Heart right ventricle (tissue), 16 donors: Measurements from ENCODE around the gene FGF21. TPM values are rescaled to one million over a fixed set of nuclear protein-coding genes. Genes with fewer than 3 reads are reported as not detected.
A peak's percentile ranks its signal among the peaks of the same experiment; 100 is the strongest.

ENCODE experiments used
- ATAC-seq, 8 donors: fragments of 200-7000 bp; cut with Tn5 transposase; one replicate each; pipeline ENCODE4 v1.9.1; 2020; ENCODE audit warnings: mild to moderate bottlenecking in 8 of 8, moderate library complexity in 8 of 8, moderate number of reproducible peaks in 1 of 8
- DNase-seq, 2 donors: peaks; one replicate each; pipeline ENCODE4 v3.0.0-alpha.2; 2020
- H3K27ac ChIP-seq, 10 donors: fragments of 200-600 bp; sonication (generic) in 2 of 10; one replicate each; pipeline versions ENCODE4 v1.5.0 to v1.8.0; 2020 to 2022; ENCODE audit warnings: mild to moderate bottlenecking in 3 of 10
- H3K27me3 ChIP-seq, 7 donors: fragments of 200-600 bp; one replicate each; pipeline ENCODE4 v1.8.0; 2021 to 2022; ENCODE audit warnings: mild to moderate bottlenecking in 2 of 7
- H3K36me3 ChIP-seq, 9 donors: fragments of 200-600 bp; sonication (generic) in 1 of 9; one replicate each; pipeline versions ENCODE4 v1.5.0 to v1.8.0; 2020 to 2022; ENCODE audit warnings: mild to moderate bottlenecking in 2 of 9
- H3K4me1 ChIP-seq, 9 donors: fragments of 200-600 bp; sonication (generic) in 1 of 9; one replicate each; pipeline versions ENCODE4 v1.5.0 to v1.8.0; 2020 to 2022; ENCODE audit warnings: mild to moderate bottlenecking in 4 of 9
- H3K4me3 ChIP-seq, 10 donors: fragments of 200-600 bp; sonication (generic) in 2 of 10; one replicate each; pipeline versions ENCODE4 v1.5.0 to v1.8.0; 2020 to 2022; ENCODE audit warnings: mild to moderate bottlenecking in 7 of 10, moderate library complexity in 2 of 10
- H3K9me3 ChIP-seq, 11 donors: fragments of 200-600 bp in 10 of 11; sonication (generic) in 2 of 11; one replicate each; pipeline versions ENCODE4 v1.5.0 to v1.8.0; 2013 to 2022; ENCODE audit warnings: mild to moderate bottlenecking in 2 of 11, control low read depth in 1 of 11, moderate library complexity in 1 of 11
- whole genome bisulfite sequencing, 2 donors: extraction: QIAGEN DNeasy Blood & Tissue Kit; methylation state at CpG; one replicate each; pipeline ENCODE4 v1.1.7; 2013; ENCODE audit warnings: inconsistent platforms in 1 of 2; 5-methylcytosine and 5-hydroxymethylcytosine counted together
- intact Hi-C, 10 donors: fragments of 100-400 bp; cut with DNase I; formaldehyde crosslinking; loops; one replicate each; pipeline versions ENCODE4 v1.11.1 to v1.14.2; 2022
- polyA plus RNA-seq, 2 donors: library from polyadenylated mRNA; stranded (reverse); fragments of 200-250 nt; gene quantifications; one replicate each; pipeline ENCODE4 v1.2.3, GENCODE V29; 2013
- total RNA-seq, 10 donors: library from RNA; stranded (reverse); fragmentation: NEBNext Ultra II Directional in 3 of 10; extraction: Animal tissue kit (Norgen Biotek cat#: 25700) in 3 of 10; gene quantifications; one replicate each; pipeline versions ENCODE4 v1.2.1 to v1.2.4, GENCODE V29; 2021 to 2023
- TF ChIP-seq, protein P1 (sequence below), 9 donors: fragments of 200-600 bp; sonication (generic) in 2 of 9; IDR thresholded peaks; one replicate each; pipeline versions ENCODE4 v1.5.0 to v1.8.0; 2021 to 2022; ENCODE audit warnings: antibody characterized with exemption in 9 of 9, mild to moderate bottlenecking in 5 of 9, moderate library complexity in 1 of 9
- donor health status: Arrhythmogenic right ventricular cardiomyopathy.
- donor health status: ischemic (EF 13 %, LVEDD 7.1; RV severe dilation, severe dysfunction).
- donor health status: healthy with polysubstance abuse.
- donor health status: DM: no; HTN: yes; CAD: no.
- donor health status: DM: no; HTN: no; CAD: no.
- donor health status: ischemic (EF 25% LVEDD 6.9; RV normal size, moderate dysfunction).
- donor health status: ischemic (EF 25% LVEDD 5.7; RV mildly dilated, moderate dysfunction).
- donor health status: healthy.
- donor health status: DM: yes; HTN: yes; CAD: no.
- donor health status: Ischemic cardiomyopathy.
- donor health status: ischemic (EF 35%, LVEDD 5.7; RV mildly dilated, moderate dysfunction).
- donor health status: nonischemic (EF 11% LVEDD 7.7; RV severe dilation, severe dysfunction).
- donor health status: DM: yes; HTN: yes; CAD: no.
- donor health status: PGD.
- donor health status: ischemic (EF 29% LVEDD 5.4; RV normal size, mild dysfunction).
- donor health status: nonischemic (EF 23%, LVEDD 6.1; RV moderate dilation, normal function).

The FGF21 gene
- total and polyA plus RNA-seq, 12 donors, result not detected

DNA sequence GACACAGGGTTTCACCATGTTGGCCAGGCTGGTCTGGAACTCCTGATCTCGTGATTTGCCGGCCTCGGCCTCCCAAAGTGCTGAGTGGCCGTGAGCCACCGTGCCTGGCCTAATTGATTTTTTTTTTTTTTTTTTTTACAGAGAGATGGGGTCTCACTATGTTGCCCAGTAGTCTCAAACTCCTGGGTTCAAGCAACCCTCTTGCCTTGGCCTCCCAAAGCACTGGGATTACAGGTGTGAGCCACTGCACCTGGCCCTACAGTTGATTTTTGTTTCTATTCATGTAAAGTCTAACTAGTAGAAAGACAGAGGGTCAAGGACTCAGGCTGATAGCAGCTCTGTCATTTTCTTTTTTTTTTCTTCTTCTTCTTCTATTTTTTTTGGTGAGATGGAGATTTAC, 21.8 kb downstream of the FGF21 start:
- 93 to 96% methylated on average over 5 of the region's 5 CpGs for WGBS, 2 donors
- Histone ChIP-seq H3K4me3 (no peak overlapping the region), H3K27me3 (no peaks in the 10 kb centered on the region), H3K27ac (no peak overlapping the region), H3K9me3 (no peaks in the 10 kb centered on the region), H3K36me3 (no peaks in the 10 kb centered on the region), H3K4me1 (peaks cover 0 to 25% (median 16%) of the 10 kb centered on the region in 9 donors)
- ATAC-seq (no peak), DNase-seq (no peak)
- intact Hi-C loops, result no loop called here
- TF ChIP-seq, protein P1, sequence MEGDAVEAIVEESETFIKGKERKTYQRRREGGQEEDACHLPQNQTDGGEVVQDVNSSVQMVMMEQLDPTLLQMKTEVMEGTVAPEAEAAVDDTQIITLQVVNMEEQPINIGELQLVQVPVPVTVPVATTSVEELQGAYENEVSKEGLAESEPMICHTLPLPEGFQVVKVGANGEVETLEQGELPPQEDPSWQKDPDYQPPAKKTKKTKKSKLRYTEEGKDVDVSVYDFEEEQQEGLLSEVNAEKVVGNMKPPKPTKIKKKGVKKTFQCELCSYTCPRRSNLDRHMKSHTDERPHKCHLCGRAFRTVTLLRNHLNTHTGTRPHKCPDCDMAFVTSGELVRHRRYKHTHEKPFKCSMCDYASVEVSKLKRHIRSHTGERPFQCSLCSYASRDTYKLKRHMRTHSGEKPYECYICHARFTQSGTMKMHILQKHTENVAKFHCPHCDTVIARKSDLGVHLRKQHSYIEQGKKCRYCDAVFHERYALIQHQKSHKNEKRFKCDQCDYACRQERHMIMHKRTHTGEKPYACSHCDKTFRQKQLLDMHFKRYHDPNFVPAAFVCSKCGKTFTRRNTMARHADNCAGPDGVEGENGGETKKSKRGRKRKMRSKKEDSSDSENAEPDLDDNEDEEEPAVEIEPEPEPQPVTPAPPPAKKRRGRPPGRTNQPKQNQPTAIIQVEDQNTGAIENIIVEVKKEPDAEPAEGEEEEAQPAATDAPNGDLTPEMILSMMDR (IDR thresholded peaks at IDR 0.05), result no peak

DNA sequence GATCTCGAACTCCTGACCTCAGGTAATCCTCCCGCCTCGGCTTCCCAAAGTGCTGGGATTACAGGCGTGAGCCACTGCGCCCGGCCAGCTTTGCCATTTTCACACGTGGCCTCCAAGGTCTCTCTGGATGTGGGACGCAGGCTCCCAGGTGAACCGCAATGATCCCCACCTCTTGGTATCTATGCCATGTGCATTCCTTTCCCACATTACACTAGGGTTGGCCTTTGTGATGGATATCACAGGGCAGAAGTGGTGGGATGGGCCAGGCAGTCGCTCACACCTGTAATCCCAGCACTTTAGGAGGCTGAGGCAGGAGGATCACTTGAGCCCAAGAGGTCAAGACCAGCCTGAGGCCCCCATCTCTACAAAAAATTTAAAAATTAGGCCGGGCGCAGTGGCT, 22.4 kb downstream of the FGF21 start:
- DNase-seq, result no peak
- Histone ChIP-seq H3K36me3 (no peaks in the 10 kb centered on the region), H3K27ac (no peak overlapping the region), H3K9me3 (no peaks in the 10 kb centered on the region), H3K4me1 (peaks cover 0 to 31% (median 13%) of the 10 kb centered on the region in 9 donors), H3K4me3 (no peak overlapping the region), H3K27me3 (no peaks in the 10 kb centered on the region)
- intact Hi-C loops, result no loop called here
- ATAC-seq, result no peak
- 89 to 92% methylated on average over 12 of the region's 12 CpGs for WGBS, 2 donors
- TF ChIP-seq, protein P1 (IDR thresholded peaks at IDR 0.05), result no peak

DNA sequence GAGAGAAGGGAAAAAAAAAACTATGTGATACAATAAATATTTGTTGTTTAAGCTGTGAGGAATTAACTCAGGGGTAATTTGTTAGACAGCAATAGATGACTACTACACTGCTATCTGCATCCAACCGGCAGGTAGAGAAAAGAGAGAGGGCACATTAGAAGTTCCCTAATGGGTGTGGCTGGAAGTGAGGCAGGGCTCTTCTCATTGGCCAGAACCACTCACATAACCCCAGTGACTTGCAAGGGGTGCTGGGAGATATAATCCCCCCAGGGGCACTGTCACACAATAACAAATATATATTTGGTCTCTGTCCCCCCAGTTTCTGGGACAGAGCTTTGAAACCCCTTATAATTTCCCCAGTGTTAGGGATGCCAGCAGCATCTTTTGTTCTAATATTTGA, 24.3 kb downstream of the FGF21 start:
- Histone ChIP-seq H3K4me3 (no peak overlapping the region), H3K4me1 (peaks cover 0 to 35% (median 10%) of the 10 kb centered on the region in 9 donors), H3K9me3 (no peaks in the 10 kb centered on the region), H3K36me3 (no peaks in the 10 kb centered on the region), H3K27me3 (no peaks in the 10 kb centered on the region), H3K27ac (no peak overlapping the region)
- intact Hi-C loops, result loop anchor here in 5 of 10 donors (5.0 to 10.0 kb wide), 5 partner anchors 37 to 135 kb away; partner anchors contain the start of genes CA11 (in 4 of the 5), NTN5 (in 1 of the 5) and RASIP1 (in 1 of the 5)
- no peak for DNase-seq
- TF ChIP-seq, protein P1 (IDR thresholded peaks at IDR 0.05), result no peak
- WGBS, 2 donors, result 65 to 82% methylated on average over 1 of the region's 1 CpG
- no peak for ATAC-seq

DNA sequence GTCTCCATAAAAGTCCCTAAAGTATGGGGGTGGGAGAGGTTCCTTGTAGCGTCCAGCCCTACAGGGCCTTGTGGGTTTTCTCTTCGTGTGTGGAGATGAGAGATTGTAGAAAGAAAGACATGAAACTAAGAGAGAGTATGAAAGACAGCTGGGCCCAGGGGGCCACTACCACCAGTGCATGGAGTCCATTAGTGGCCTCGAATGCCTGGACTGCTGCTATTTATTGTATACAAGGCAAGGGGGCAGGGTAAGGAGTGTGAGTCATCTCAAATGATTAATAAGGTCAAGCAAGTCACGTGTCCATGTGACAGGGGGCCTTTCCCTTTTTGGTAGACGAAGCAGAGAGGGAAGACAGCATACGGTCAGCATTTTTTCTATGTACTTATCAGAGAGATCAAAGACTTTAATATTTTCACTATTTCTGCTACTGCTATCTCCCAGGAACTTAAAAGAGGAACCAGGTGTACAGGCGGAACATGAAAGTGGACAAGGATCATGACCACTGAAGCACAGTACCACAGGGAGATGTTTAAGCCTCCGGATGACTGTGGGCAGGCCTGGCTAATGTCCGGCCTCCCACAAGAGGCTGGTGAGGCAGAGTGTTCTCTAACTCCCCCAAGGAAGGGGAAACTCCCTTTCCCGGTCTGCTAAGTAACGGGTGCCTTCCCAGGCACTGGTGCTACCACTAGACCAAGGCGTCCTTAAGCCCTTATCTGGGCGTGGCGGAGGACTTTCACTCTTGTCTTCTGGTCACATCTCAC, 25.5 kb downstream of the FGF21 start:
- no peaks in the 10 kb centered on the region for H3K36me3 ChIP-seq
- TF ChIP-seq, protein P1 (IDR thresholded peaks at IDR 0.05), result no peak
- H3K27ac ChIP-seq, result peak overlapping the region in 8 of 10 donors; percentile 55 to 74 (median 67)
- H3K4me1 ChIP-seq, result peaks cover 0 to 35% (median 10%) of the 10 kb centered on the region in 9 donors
- ATAC-seq (peak in 5 of 8 donors; percentile 3 to 31 (median 16)), DNase-seq (no peak)
- no peak overlapping the region for H3K4me3 ChIP-seq
- H3K27me3 ChIP-seq, result no peaks in the 10 kb centered on the region
- no peaks in the 10 kb centered on the region for H3K9me3 ChIP-seq
- intact Hi-C loops, result loop anchor here in 5 of 10 donors (5.0 to 10.0 kb wide), 5 partner anchors 39 to 136 kb away; partner anchors contain the start of genes CA11 (in 4 of the 5), NTN5 (in 1 of the 5) and RASIP1 (in 1 of the 5)
- 58 to 71% methylated on average over 14 of the region's 14 CpGs for WGBS, 2 donors
